Liver (tissue), 3 donors: ENCODE data around the gene DHCR24.

Experiments used
- ATF3 ChIP-seq: IDR thresholded peaks from 2 replicates; pipeline ENCODE4 v1.6.1; 2016; ENCODE audit warnings: antibody characterized with exemption
- CTCF ChIP-seq: fragments of 150-350 bp; IDR thresholded peaks from 2 replicates; pipeline ENCODE4 v1.5.1; 2017; ENCODE audit warnings: improper control_type of control experiment, low read depth, low read length; ENCODE audit not compliant: missing input control
- EGR1 ChIP-seq, 2 donors: IDR thresholded peaks; 2 replicates each; pipeline ENCODE4 v1.6.1; 2016 to 2018; ENCODE audit warnings: antibody characterized with exemption in 2 of 2, low read depth in 2 of 2
- FOXA2 ChIP-seq: IDR thresholded peaks from 2 replicates; pipeline ENCODE4 v1.6.1; 2016; ENCODE audit warnings: antibody characterized with exemption
- GABPA ChIP-seq, 2 donors: IDR thresholded peaks in 1 of 2; conservative IDR thresholded peaks in 1 of 2; 2 replicates each; pipeline ENCODE4 v1.6.1; 2016; ENCODE audit warnings: antibody characterized with exemption in 2 of 2, mild to moderate bottlenecking in 1 of 2, moderate library complexity in 1 of 2
- HNF4A ChIP-seq, 2 donors: conservative IDR thresholded peaks; 2 replicates each; pipeline ENCODE4 v1.6.1; 2016; ENCODE audit warnings: antibody characterized with exemption in 2 of 2, mild to moderate bottlenecking in 2 of 2
- JUND ChIP-seq, 2 donors: IDR thresholded peaks; 2 replicates each; pipeline ENCODE4 v1.6.1; 2016; ENCODE audit warnings: antibody characterized with exemption in 2 of 2
- MAX ChIP-seq: IDR thresholded peaks from 2 replicates; pipeline ENCODE4 v1.6.1; 2016; ENCODE audit warnings: antibody characterized with exemption
- RAD21 ChIP-seq, 2 donors: IDR thresholded peaks; 2 replicates each; pipeline ENCODE4 v1.6.1; 2016; ENCODE audit warnings: antibody characterized with exemption in 2 of 2, mild to moderate bottlenecking in 2 of 2
- REST ChIP-seq: IDR thresholded peaks from 2 replicates; pipeline ENCODE4 v1.6.1; 2016; ENCODE audit warnings: antibody characterized with exemption, mild to moderate bottlenecking
- SP1 ChIP-seq: IDR thresholded peaks from 2 replicates; pipeline ENCODE4 v1.6.1; 2018; ENCODE audit warnings: antibody characterized with exemption, mild to moderate bottlenecking
- TAF1 ChIP-seq: conservative IDR thresholded peaks from 2 replicates; pipeline ENCODE4 v1.6.1; 2016; ENCODE audit warnings: antibody characterized with exemption, mild to moderate bottlenecking
- ZBTB33 ChIP-seq: IDR thresholded peaks from 2 replicates; pipeline ENCODE4 v1.6.1; 2016; ENCODE audit warnings: antibody characterized with exemption
- donor health status: healthy.
- donor health status: healthy.

GRCh38 chr1:54922040-54922761, 35.2 kb upstream of the DHCR24 start:
- TF ChIP-seq CTCF, result no peak
- TF ChIP-seq SP1, result peak; percentile 34
- no peak for TF ChIP-seq RAD21 (IDR thresholded peaks at IDR 0.05)
- TF ChIP-seq FOXA2, result peak; percentile 55
- no peak for TF ChIP-seq EGR1 (IDR thresholded peaks at IDR 0.05; ENCODE audit: low read depth in 2 of 2)
- no peak for TF ChIP-seq TAF1
- TF ChIP-seq ZBTB33, result no peak
- no peak for TF ChIP-seq REST
- TF ChIP-seq HNF4A (conservative IDR thresholded peaks at IDR 0.05), result peak; percentile 42 to 66
- no peak for TF ChIP-seq ATF3
- TF ChIP-seq JUND (IDR thresholded peaks at IDR 0.05), result no peak
- no peak for TF ChIP-seq MAX
- TF ChIP-seq GABPA (IDR thresholded peaks at IDR 0.05 in 1 of 2, conservative IDR thresholded peaks at IDR 0.05 in 1 of 2), result no peak
